H54 (cell line): ENCODE measurements around the gene KCNK5.
A peak's percentile ranks its signal among the peaks of the same experiment; 100 is the strongest.

Source experiments
- DNase-seq: peaks from one replicate; pipeline ENCODE4 v3.0.0; 2011; ENCODE audit warnings: low spot score, mixed read lengths; ENCODE audit not compliant: insufficient read length
- FAIRE-seq: peaks from 3 replicates; lab custom pipeline; 2011; peaks lifted over from hg19 to GRCh38; lab: Jason Lieb, UNC
- POLR2A ChIP-seq: IDR thresholded peaks from 2 replicates; pipeline ENCODE4 v1.6.1; 2011; ENCODE audit warnings: low read depth, mild to moderate bottlenecking, low read length

The KCNK5 gene

GRCh38 chr6:39192736-39193135, 36.5 kb downstream of the KCNK5 start:
- FAIRE-seq (no peak), DNase-seq (no peak)
- no peak for TF ChIP-seq POLR2A

DNA sequence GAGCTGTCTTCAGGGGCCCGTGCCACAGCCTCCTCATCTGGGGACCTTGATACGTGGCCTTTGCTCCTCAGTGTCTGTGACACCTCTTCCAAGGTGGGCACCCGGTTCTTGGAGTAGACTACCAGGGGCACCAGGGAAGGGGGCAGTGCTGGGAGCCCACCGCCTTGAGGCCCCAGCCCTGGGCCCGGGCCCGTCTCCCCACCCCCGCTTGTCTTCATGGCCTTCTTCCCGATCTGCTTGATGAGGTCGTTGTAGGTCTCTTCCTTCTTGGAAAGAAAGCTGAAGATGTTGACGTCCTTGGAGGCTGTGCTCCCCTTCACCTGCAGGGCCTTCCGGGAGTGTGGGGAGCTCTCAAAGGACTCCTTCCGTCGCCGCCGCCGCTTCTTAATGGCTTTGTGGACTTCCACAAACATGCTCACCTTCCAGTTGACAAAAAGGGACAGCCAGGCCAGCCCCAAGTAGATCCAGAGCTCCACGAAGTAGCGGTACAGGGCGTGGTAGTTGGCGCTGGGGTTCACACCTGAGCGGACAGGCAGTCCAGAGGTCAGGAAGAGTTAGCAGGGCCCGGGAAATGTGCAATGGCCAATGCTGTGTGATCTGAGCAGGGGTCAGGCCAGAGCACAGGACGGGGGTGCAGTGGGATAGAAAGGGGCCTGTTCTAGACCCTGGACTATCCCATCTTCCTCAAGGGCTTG, 37.9 kb downstream of the KCNK5 start:
- FAIRE-seq, result no peak
- no peak for DNase-seq
- TF ChIP-seq POLR2A, result no peak

DNA sequence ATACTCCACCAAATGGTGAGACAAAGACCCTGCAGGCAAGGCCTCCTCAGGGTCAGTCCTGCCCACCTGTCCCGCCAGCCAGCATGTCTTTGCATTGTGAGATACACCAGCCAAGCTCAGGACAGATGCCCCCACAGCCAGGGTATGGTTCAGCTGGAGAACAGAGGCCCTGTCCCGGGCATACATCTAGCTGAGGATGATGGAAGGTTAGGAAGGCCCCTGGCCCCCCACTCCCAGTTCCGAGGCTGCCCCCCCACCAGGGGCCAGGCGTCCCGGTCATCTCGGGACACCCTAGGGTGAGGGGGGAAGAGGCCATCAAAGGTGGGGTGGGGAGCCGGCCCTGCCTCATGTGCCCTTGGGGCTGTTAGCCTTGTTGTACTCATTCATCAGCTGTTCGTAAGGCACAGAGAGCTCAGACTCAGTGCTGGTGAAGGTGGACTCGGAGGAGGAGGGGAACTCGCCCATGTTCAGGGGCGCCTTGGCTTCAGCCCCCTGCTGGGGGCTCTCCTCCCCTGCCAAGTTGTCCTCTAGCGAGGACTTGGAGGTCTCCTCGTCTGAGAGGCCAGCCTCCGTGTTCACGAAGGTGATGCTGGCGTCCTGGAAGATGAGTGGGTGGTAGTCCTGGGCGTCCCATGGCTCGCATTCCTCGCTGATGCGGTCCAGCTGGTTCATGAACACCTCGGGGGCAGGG, 38.6 kb downstream of the KCNK5 start:
- DNase-seq (no peak), FAIRE-seq (no peak)
- no peak for TF ChIP-seq POLR2A

- DNase-seq (peak; percentile 50), FAIRE-seq (no peak)
- TF ChIP-seq POLR2A, result no peak
Observed at GRCh38 chr6:39189915-39190544, 39.2 kb downstream of the KCNK5 start.

GRCh38 chr6:39189131-39189530, 40.1 kb downstream of the KCNK5 start:
- DNase-seq (no peak), FAIRE-seq (no peak)
- no peak for TF ChIP-seq POLR2A

GRCh38 chr6:39188571-39188970, 40.7 kb downstream of the KCNK5 start:
- FAIRE-seq (no peak), DNase-seq (no peak)
- no peak for TF ChIP-seq POLR2A

- FAIRE-seq, result no peak
- TF ChIP-seq POLR2A, result no peak
- DNase-seq, result no peak
Observed at GRCh38 chr6:39188098-39188450, 41.2 kb downstream of the KCNK5 start.

DNA sequence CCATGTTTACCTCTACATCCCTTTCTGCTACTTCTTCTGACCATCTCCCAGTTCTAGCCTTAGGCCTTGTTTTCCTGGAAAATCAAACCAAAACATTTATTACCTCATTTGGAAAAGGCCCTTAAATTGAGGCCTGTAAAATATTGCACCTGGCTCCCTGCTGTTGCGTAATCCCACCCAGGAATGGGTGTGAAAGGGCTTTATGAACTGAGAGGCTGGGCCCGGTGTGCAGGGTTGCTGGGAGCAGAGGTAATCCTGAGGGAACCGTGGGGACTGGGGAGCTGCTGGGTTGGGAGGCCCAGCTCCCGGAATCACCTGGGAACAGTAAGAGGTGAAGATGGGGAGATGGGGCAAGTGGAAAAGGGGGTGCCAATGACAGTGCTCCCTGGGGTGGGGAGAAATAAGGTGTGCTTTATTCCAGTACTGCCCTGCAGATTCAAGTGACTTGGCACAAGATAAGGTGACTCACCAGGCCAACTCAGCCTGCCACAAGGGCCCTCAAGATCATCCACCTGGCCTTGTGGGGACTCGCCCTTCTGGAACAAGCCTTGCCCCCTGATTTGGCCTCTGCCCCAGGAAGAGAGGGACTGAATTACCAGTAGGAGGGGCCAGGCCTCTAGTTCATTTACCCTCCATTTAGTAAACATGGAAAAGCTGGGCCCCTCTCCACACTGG, 44.2 kb downstream of the KCNK5 start:
- no peak for TF ChIP-seq POLR2A
- FAIRE-seq (no peak), DNase-seq (no peak)

- no peak for FAIRE-seq
- no peak for TF ChIP-seq POLR2A
Observed at GRCh38 chr6:39182604-39183003, 46.7 kb downstream of the KCNK5 start.

DNA sequence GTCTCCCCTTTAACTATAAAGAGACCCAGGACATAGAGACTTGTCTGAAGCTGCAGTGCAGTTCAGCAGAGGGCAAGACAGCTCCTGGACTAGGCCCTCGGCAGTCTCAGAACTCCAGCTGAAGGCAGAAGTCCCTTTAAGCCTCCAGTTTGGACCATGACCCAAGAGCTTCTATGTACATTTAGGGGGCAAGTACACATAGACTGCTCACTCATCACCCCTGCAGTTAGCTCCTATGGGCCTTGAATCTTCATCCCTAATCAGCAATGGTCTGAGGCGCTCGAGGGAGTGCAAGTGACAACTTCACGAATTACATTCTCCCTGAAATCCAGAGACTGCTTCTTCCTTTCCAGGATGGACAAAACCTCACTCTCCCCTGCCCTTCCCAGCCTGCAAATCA, 47.4 kb downstream of the KCNK5 start:
- DNase-seq (no peak), FAIRE-seq (no peak)
- no peak for TF ChIP-seq POLR2A

More at GRCh38 chr6:39182604-39183003, 46.7 kb downstream of the KCNK5 start:
- DNase-seq, result no peak

DNA sequence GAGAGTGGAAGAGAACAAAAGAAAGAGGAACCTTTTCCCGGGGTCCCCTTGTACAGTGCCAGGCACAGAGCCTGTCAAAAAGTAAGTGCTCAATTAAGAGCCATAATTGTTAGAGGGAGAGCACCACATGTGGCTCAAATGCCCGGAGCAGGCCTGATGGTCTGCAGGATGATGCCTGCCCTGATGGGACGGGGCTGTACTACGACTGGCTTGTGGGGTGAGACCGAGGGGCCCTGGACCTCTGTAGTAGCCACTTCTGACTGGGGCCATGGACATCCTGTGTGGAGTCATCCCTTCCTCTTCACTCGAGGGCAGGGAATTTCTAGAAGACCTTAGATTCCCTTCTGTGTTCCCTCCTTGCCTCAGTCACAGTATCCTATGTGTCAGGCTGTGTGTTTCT, 47.9 kb downstream of the KCNK5 start:
- FAIRE-seq (no peak), DNase-seq (no peak)
- no peak for TF ChIP-seq POLR2A

GRCh38 chr6:39178804-39179203, 50.5 kb downstream of the KCNK5 start:
- TF ChIP-seq POLR2A, result no peak
- FAIRE-seq (no peak), DNase-seq (no peak)

DNA sequence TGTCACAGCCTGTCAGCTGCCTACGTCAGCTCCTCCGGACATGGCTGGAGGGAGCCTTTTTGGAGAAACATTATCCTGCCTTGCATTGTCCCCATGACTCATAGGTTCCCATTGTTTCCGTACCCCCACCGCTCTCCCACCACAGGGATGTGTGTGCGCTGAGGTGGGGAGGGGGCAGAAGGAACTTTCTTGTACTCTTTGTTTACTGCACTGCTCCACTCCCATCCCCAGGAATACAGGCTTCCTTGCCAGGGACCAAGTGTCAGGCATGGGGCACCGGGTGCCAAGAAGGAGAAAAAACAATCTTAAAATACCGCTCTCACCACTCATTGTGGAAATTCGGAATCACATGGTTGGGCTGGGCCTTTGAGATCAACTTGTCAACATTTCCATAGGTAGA, 51.0 kb downstream of the KCNK5 start:
- DNase-seq (no peak), FAIRE-seq (no peak)
- TF ChIP-seq POLR2A, result no peak

GRCh38 chr6:39177130-39177529, 52.1 kb downstream of the KCNK5 start:
- DNase-seq (no peak), FAIRE-seq (no peak)
- TF ChIP-seq POLR2A, result no peak
